Heart left ventricle (tissue), 16 donors: ENCODE measurements around the gene ZNF202. TPM values are rescaled to one million over a fixed set of nuclear protein-coding genes. Genes with fewer than 3 reads are reported as not detected.
"Not testable (repeated sequence)": the region's sequence is repeated elsewhere in the genome, so short reads cannot be mapped to it uniquely, and the experiment has no call there.

ENCODE experiments used
- ATAC-seq, 4 donors: fragments of 200-7000 bp; cut with Tn5 transposase; one replicate each; pipeline ENCODE4 v1.9.1; 2020 to 2022; ENCODE audit warnings: moderate library complexity in 4 of 4, mild to moderate bottlenecking in 3 of 4, moderate number of reproducible peaks in 1 of 4
- DNase-seq, 5 donors: peaks; one replicate each; pipeline ENCODE4 v3.0.0-alpha.2; 2020
- H3K27ac ChIP-seq, 12 donors: fragments of 200-600 bp; sonication (generic) in 4 of 12; one replicate each; pipeline versions ENCODE4 v1.5.0 to v1.8.0; 2016 to 2022; ENCODE audit warnings: mild to moderate bottlenecking in 2 of 12
- H3K27me3 ChIP-seq, 9 donors: fragments of 200-600 bp; sonication (generic) in 2 of 9; one replicate each; pipeline versions ENCODE4 v1.5.1 to v1.8.0; 2016 to 2022; ENCODE audit warnings: mild to moderate bottlenecking in 3 of 9
- H3K36me3 ChIP-seq, 9 donors: fragments of 200-600 bp; sonication (generic) in 2 of 9; one replicate each; pipeline versions ENCODE4 v1.5.0 to v1.8.0; 2018 to 2022; ENCODE audit warnings: mild to moderate bottlenecking in 2 of 9
- H3K4me1 ChIP-seq, 12 donors: fragments of 200-600 bp; sonication (generic) in 4 of 12; one replicate each; pipeline versions ENCODE4 v1.5.0 to v1.8.0; 2016 to 2022; ENCODE audit warnings: mild to moderate bottlenecking in 3 of 12
- H3K4me3 ChIP-seq, 12 donors: fragments of 200-600 bp; sonication (generic) in 4 of 12; one replicate each; pipeline versions ENCODE4 v1.5.0 to v1.8.0; 2017 to 2022; ENCODE audit warnings: mild to moderate bottlenecking in 9 of 12, moderate library complexity in 4 of 12
- H3K9me3 ChIP-seq, 12 donors: fragments of 200-600 bp; sonication (generic) in 4 of 12; one replicate each; pipeline versions ENCODE4 v1.5.0 to v1.8.0; 2016 to 2022; ENCODE audit warnings: mild to moderate bottlenecking in 1 of 12
- CTCF ChIP-seq, 12 donors: fragments of 200-600 bp; sonication (generic) in 4 of 12; IDR thresholded peaks; one replicate each; pipeline versions ENCODE4 v1.5.0 to v1.8.0; 2018 to 2022; ENCODE audit warnings: antibody characterized with exemption in 12 of 12, mild to moderate bottlenecking in 5 of 12
- POLR2A ChIP-seq, 2 donors: fragments of 450-650 bp; IDR thresholded peaks; one replicate each; pipeline ENCODE4 v1.6.1; 2017; ENCODE audit warnings: antibody characterized with exemption in 2 of 2, mild to moderate bottlenecking in 2 of 2, moderate library complexity in 2 of 2
- WGBS, 4 donors: extraction: QIAGEN DNeasy Blood & Tissue Kit in 2 of 4; methylation state at CpG; one replicate each; pipeline versions ENCODE4 v1.1.5 to v1.1.7; 2013 to 2018; 5-methylcytosine and 5-hydroxymethylcytosine counted together
- intact Hi-C, 10 donors: fragments of 100-400 bp; cut with DNase I; formaldehyde crosslinking; loops; one replicate each; pipeline versions ENCODE4 v1.11.1 to v1.14.2; 2022
- polyA plus RNA-seq, 2 donors: library from polyadenylated mRNA; stranded (reverse); fragments of 200-250 nt; gene quantifications; one replicate each; pipeline ENCODE4 v1.2.3, GENCODE V29; 2013
- total RNA-seq, 9 donors: library from RNA; depleted of rRNA in 2 of 9; stranded (reverse); fragments of >200 nt in 2 of 9; fragmentation: NEBNext Ultra II Directional in 3 of 9; extraction: Animal tissue kit (Norgen Biotek cat#: 25700) in 3 of 9; gene quantifications; one replicate each; pipeline versions ENCODE4 v1.1.0 to v1.2.4, GENCODE V29; 2016 to 2023
- donor health status: ischemic (EF 13 %, LVEDD 7.1; RV severe dilation, severe dysfunction).
- donor health status: healthy with polysubstance abuse.
- donor health status: DM: no; HTN: yes; CAD: no.
- donor health status: DM: no; HTN: no; CAD: no.
- donor health status: ischemic (EF 25% LVEDD 6.9; RV normal size, moderate dysfunction).
- donor health status: ischemic (EF 25% LVEDD 5.7; RV mildly dilated, moderate dysfunction).
- donor health status: healthy.
- donor health status: DM: yes; HTN: yes; CAD: no.
- donor health status: ischemic (EF 35%, LVEDD 5.7; RV mildly dilated, moderate dysfunction).
- donor health status: nonischemic (EF 11% LVEDD 7.7; RV severe dilation, severe dysfunction).
- donor health status: DM: yes; HTN: yes; CAD: no.
- donor health status: PGD.
- donor health status: ischemic (EF 29% LVEDD 5.4; RV normal size, mild dysfunction).
- donor health status: nonischemic (EF 23%, LVEDD 6.1; RV moderate dilation, normal function).

Gene ZNF202
- total and polyA plus RNA-seq, 11 donors, result 1.7 to 7.0 (median 4.4) TPM

- 70 to 83% (median 75%) methylated on average over 1 of the region's 1 CpG for WGBS, 4 donors
Observed at GRCh38 chr11:123719452-123719851, 22.0 kb downstream of the ZNF202 start.

GRCh38 chr11:123718469-123718868 is 23.0 kb downstream of the ZNF202 start:
- 91 to 95% (median 92%) methylated on average over 4 of the region's 4 CpGs for WGBS, 4 donors
- TF ChIP-seq POLR2A (IDR thresholded peaks at IDR 0.05), result no peak
- TF ChIP-seq CTCF (IDR thresholded peaks at IDR 0.05), result no peak
- H3K36me3 ChIP-seq, result no peaks in the 10 kb centered on the region
- no peaks in the 10 kb centered on the region for H3K4me1 ChIP-seq
- ATAC-seq (no peak), DNase-seq (no peak)
- intact Hi-C loops, result no loop called here
- peaks cover 0 to 7% (median 0%) of the 10 kb centered on the region in 9 donors for H3K27me3 ChIP-seq
- no peak overlapping the region for H3K4me3 ChIP-seq
- no peak overlapping the region for H3K27ac ChIP-seq
- no peaks in the 10 kb centered on the region for H3K9me3 ChIP-seq

More at GRCh38 chr11:123719452-123719851, 22.0 kb downstream of the ZNF202 start:
- TF ChIP-seq CTCF (IDR thresholded peaks at IDR 0.05) (no peak), POLR2A (IDR thresholded peaks at IDR 0.05) (no peak)
- intact Hi-C loops, result no loop called here
- Histone ChIP-seq H3K27me3 (peaks cover 0 to 7% (median 0%) of the 10 kb centered on the region in 9 donors), H3K36me3 (peaks cover 0 to 9% (median 4%) of the 10 kb centered on the region in 9 donors), H3K9me3 (no peaks in the 10 kb centered on the region), H3K4me3 (no peak overlapping the region), H3K4me1 (no peaks in the 10 kb centered on the region), H3K27ac (no peak overlapping the region)
- ATAC-seq, result no peak
- no peak for DNase-seq

GRCh38 chr11:123718063-123718462 is 23.4 kb downstream of the ZNF202 start:
- H3K4me3 ChIP-seq, result no peak overlapping the region
- ATAC-seq, result no peak
- no peak for TF ChIP-seq CTCF (IDR thresholded peaks at IDR 0.05)
- no peak for TF ChIP-seq POLR2A (IDR thresholded peaks at IDR 0.05)
- H3K27me3 ChIP-seq, result peaks cover 0 to 7% (median 0%) of the 10 kb centered on the region in 9 donors
- no peak overlapping the region for H3K27ac ChIP-seq
- no peaks in the 10 kb centered on the region for H3K36me3 ChIP-seq
- 92 to 96% (median 95%) methylated on average over 2 of the region's 2 CpGs for WGBS, 4 donors
- intact Hi-C loops, result no loop called here
- DNase-seq, result no peak
- no peaks in the 10 kb centered on the region for H3K4me1 ChIP-seq
- H3K9me3 ChIP-seq, result no peaks in the 10 kb centered on the region

- H3K27ac ChIP-seq, H3K4me1 ChIP-seq, ATAC-seq, DNase-seq, H3K36me3 ChIP-seq, H3K4me3 ChIP-seq, H3K9me3 ChIP-seq, H3K27me3 ChIP-seq: not testable (repeated sequence)
- intact Hi-C loops, result loop anchor here in 1 of 10 donors (5.0 kb wide), 1 partner anchor 610 kb away; no protein-coding TSS in a partner anchor
- WGBS, 4 donors, result 80 to 88% (median 84%) methylated on average over 3 of the region's 3 CpGs
Observed at GRCh38 chr11:123712627-123713026, 28.8 kb downstream of the ZNF202 start.
